WTC11 (cell line): ENCODE data around the gene MTPN. TPM values are rescaled to one million over a fixed set of nuclear protein-coding genes. Genes with fewer than 3 reads are reported as not detected.

Experiments used
- ATAC-seq: fragments of 200-7000 bp; cut with Tn5 transposase; 2 replicates; pipeline ENCODE4 v1.10.0; 2021; ENCODE audit warnings: mild to moderate bottlenecking, moderate library complexity
- CTCF ChIA-PET: fragments of 300-600 bp; sonication (Branson Sonifier 250); formaldehyde crosslinking; loops from one replicate; lab custom pipeline; 2021; ENCODE audit warnings: antibody characterized with exemption; lab: Charles Lee
- POLR2A ChIA-PET: fragments of 350-600 bp; sonication (Branson Sonifier 250); formaldehyde crosslinking; loops from one replicate; lab custom pipeline; 2021; ENCODE audit warnings: antibody characterized with exemption; lab: Charles Lee
- DNase-seq: peaks from one replicate; pipeline ENCODE4 v3.0.0; 2021; ENCODE audit warnings: low spot score
- H3K27ac Mint-ChIP-seq: 2 replicates; pipeline ENCODE4 v1.8.0; 2021; ENCODE audit warnings: mixed read lengths
- H3K27me3 Mint-ChIP-seq: 2 replicates; pipeline ENCODE4 v1.8.0; 2021; ENCODE audit warnings: low read depth, mild to moderate bottlenecking, moderate library complexity, mixed read lengths
- H3K36me3 Mint-ChIP-seq: 2 replicates; pipeline ENCODE4 v1.8.0; 2021; ENCODE audit warnings: mixed read lengths
- H3K4me1 Mint-ChIP-seq: 2 replicates; pipeline ENCODE4 v1.8.0; 2022; ENCODE audit warnings: mixed read lengths
- H3K4me3 Mint-ChIP-seq: 2 replicates; pipeline ENCODE4 v1.8.0; 2021; ENCODE audit warnings: mild to moderate bottlenecking, moderate library complexity, mixed read lengths
- H3K9me3 Mint-ChIP-seq: 2 replicates; pipeline ENCODE4 v1.8.0; 2021; ENCODE audit warnings: mixed read lengths
- CBFB ChIP-seq: sonication (generic); formaldehyde crosslinking; IDR thresholded peaks from 2 replicates; pipeline ENCODE4 v1.8.1; 2022; ENCODE audit warnings: mild to moderate bottlenecking, low read depth, missing genetic modification reagents
- CREB1 ChIP-seq: sonication (generic); formaldehyde crosslinking; IDR thresholded peaks from 2 replicates; pipeline ENCODE4 v1.8.0; 2023; ENCODE audit warnings: mild to moderate bottlenecking, missing genetic modification reagents
- EMX1 ChIP-seq: fragments of 250-450 bp; sonication (Bioruptor Pico); IDR thresholded peaks from 2 replicates; pipeline ENCODE4 v1.8.0; 2021; ENCODE audit warnings: mild to moderate bottlenecking
- ERG ChIP-seq: fragments of 250-450 bp; sonication (Bioruptor Pico); IDR thresholded peaks from 2 replicates; pipeline ENCODE4 v1.8.0; 2021; ENCODE audit warnings: mild to moderate bottlenecking
- FOXJ3 ChIP-seq: sonication (generic); formaldehyde crosslinking; IDR thresholded peaks from 2 replicates; pipeline ENCODE4 v1.9.0; 2021; ENCODE audit warnings: missing genetic modification reagents, mild to moderate bottlenecking, borderline replicate concordance
- JUN ChIP-seq: sonication (generic); formaldehyde crosslinking; IDR thresholded peaks from 2 replicates; pipeline ENCODE4 v1.8.0; 2023; ENCODE audit warnings: mild to moderate bottlenecking, missing genetic modification reagents
- KAT7 ChIP-seq: sonication (generic); formaldehyde crosslinking; IDR thresholded peaks from 2 replicates; pipeline ENCODE4 v1.8.1; 2023; ENCODE audit warnings: missing genetic modification reagents, mild to moderate bottlenecking, borderline replicate concordance
- NR1H2 ChIP-seq: sonication (generic); formaldehyde crosslinking; IDR thresholded peaks from 2 replicates; pipeline ENCODE4 v1.9.0; 2021; ENCODE audit warnings: mild to moderate bottlenecking, moderate library complexity, missing genetic modification reagents
- NR2C2 ChIP-seq: sonication (generic); formaldehyde crosslinking; IDR thresholded peaks from 2 replicates; pipeline ENCODE4 v1.8.0; 2022; ENCODE audit warnings: mild to moderate bottlenecking, missing genetic modification reagents
- RORB ChIP-seq: fragments of 250-450 bp; sonication (Bioruptor Pico); IDR thresholded peaks from 2 replicates; pipeline ENCODE4 v1.9.0; 2021; ENCODE audit warnings: mild to moderate bottlenecking
- SOX15 ChIP-seq: fragments of 250-450 bp; sonication (Bioruptor Pico); IDR thresholded peaks from 2 replicates; pipeline ENCODE4 v1.9.0; 2021; ENCODE audit warnings: mild to moderate bottlenecking
- ZNF396 ChIP-seq: fragments of 250-450 bp; sonication (Bioruptor Pico); IDR thresholded peaks from 2 replicates; pipeline ENCODE4 v1.8.0; 2021; ENCODE audit warnings: mild to moderate bottlenecking, moderate library complexity, borderline replicate concordance
- ZNF416 ChIP-seq: fragments of 250-450 bp; sonication (Bioruptor Pico); IDR thresholded peaks from 2 replicates; pipeline ENCODE4 v1.9.0; 2021; ENCODE audit warnings: mild to moderate bottlenecking, inconsistent platforms
- ZNF512 ChIP-seq: sonication (generic); formaldehyde crosslinking; IDR thresholded peaks from 2 replicates; pipeline ENCODE4 v1.8.1; 2022; ENCODE audit warnings: missing genetic modification reagents, borderline replicate concordance
- total RNA-seq: library from RNA; stranded (reverse); gene quantifications from 3 replicates; pipeline ENCODE4 v1.2.3, GENCODE V29; 2021
- TF ChIP-seq, protein P1 (sequence below): sonication (generic); formaldehyde crosslinking; IDR thresholded peaks from 2 replicates; pipeline ENCODE4 v1.8.0; 2022; ENCODE audit warnings: mild to moderate bottlenecking, missing genetic modification reagents
- TF ChIP-seq, protein P2 (sequence below): sonication (generic); formaldehyde crosslinking; IDR thresholded peaks from 2 replicates; pipeline ENCODE4 v1.8.0; 2022; ENCODE audit warnings: mild to moderate bottlenecking, missing genetic modification reagents
- TF ChIP-seq, protein P3 (sequence below): sonication (generic); formaldehyde crosslinking; IDR thresholded peaks from 2 replicates; pipeline ENCODE4 v1.8.0; 2022; ENCODE audit warnings: mild to moderate bottlenecking, missing genetic modification reagents
- TF ChIP-seq, protein P4 (sequence below): sonication (generic); formaldehyde crosslinking; IDR thresholded peaks from 2 replicates; pipeline ENCODE4 v1.8.1; 2023; ENCODE audit warnings: mild to moderate bottlenecking, missing genetic modification reagents, moderate library complexity
- TF ChIP-seq, protein P5 (sequence below): fragments of 250-450 bp; sonication (Bioruptor Pico); IDR thresholded peaks from 2 replicates; pipeline ENCODE4 v1.9.0; 2021; ENCODE audit warnings: mild to moderate bottlenecking, borderline replicate concordance

The MTPN gene
- total RNA-seq, 1 experiment from 2014 or later, result 92.5 TPM

GRCh38 chr7:135964274-135964673 lies 12.9 kb downstream of the MTPN start (continued):
- TF ChIP-seq, protein P1, sequence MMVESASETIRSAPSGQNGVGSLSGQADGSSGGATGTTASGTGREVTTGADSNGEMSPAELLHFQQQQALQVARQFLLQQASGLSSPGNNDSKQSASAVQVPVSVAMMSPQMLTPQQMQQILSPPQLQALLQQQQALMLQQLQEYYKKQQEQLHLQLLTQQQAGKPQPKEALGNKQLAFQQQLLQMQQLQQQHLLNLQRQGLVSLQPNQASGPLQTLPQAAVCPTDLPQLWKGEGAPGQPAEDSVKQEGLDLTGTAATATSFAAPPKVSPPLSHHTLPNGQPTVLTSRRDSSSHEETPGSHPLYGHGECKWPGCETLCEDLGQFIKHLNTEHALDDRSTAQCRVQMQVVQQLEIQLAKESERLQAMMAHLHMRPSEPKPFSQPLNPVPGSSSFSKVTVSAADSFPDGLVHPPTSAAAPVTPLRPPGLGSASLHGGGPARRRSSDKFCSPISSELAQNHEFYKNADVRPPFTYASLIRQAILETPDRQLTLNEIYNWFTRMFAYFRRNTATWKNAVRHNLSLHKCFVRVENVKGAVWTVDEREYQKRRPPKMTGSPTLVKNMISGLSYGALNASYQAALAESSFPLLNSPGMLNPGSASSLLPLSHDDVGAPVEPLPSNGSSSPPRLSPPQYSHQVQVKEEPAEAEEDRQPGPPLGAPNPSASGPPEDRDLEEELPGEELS (CRISPR knock-in tag), result no peak
- no peak for TF ChIP-seq SOX15 (CRISPR knock-in tag)
- TF ChIP-seq FOXJ3 (CRISPR knock-in tag), result no peak
- no peak for TF ChIP-seq CREB1
- TF ChIP-seq ZNF416 (CRISPR knock-in tag), result no peak
- TF ChIP-seq, protein P2, sequence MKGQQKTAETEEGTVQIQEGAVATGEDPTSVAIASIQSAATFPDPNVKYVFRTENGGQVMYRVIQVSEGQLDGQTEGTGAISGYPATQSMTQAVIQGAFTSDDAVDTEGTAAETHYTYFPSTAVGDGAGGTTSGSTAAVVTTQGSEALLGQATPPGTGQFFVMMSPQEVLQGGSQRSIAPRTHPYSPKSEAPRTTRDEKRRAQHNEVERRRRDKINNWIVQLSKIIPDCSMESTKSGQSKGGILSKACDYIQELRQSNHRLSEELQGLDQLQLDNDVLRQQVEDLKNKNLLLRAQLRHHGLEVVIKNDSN (CRISPR knock-in tag), result no peak
- TF ChIP-seq RORB (CRISPR knock-in tag), result no peak
- TF ChIP-seq, protein P3, sequence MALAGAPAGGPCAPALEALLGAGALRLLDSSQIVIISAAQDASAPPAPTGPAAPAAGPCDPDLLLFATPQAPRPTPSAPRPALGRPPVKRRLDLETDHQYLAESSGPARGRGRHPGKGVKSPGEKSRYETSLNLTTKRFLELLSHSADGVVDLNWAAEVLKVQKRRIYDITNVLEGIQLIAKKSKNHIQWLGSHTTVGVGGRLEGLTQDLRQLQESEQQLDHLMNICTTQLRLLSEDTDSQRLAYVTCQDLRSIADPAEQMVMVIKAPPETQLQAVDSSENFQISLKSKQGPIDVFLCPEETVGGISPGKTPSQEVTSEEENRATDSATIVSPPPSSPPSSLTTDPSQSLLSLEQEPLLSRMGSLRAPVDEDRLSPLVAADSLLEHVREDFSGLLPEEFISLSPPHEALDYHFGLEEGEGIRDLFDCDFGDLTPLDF, result no peak

DNA sequence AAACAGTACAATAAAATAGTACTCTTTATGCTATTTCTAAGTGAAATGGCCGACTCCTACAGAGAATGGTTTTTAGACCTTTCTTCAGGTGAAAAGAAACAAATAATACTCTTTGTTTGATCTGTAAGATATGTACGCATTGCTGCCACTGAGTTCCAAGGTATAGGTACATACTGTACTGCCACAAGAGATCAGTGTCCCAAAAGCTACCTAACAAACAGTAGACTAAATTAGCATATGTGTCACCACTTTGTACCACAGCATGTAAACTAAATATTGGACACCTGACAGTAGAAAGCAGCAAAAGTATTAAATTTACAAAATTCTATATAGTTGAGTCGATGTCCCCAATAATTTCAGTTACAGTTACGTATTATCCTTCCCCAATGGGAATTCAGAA lies 14.4 kb downstream of the MTPN start:
- Mint-ChIP-seq H3K9me3 (no peaks in the 10 kb centered on the region), H3K4me1 (peaks cover 9% of the 10 kb centered on the region; the same call in 1 of the 2 replicates), H3K27me3 (no peaks in the 10 kb centered on the region), H3K36me3 (no peaks in the 10 kb centered on the region), H3K27ac (no peak overlapping the region), H3K4me3 (no peak overlapping the region)
- POLR2A ChIA-PET, result no interaction called here
- DNase-seq, result no peak
- CTCF ChIA-PET, result no interaction called here
- ATAC-seq, result no peak
- TF ChIP-seq CBFB (CRISPR knock-in tag), result no peak
- TF ChIP-seq, all 79 proteins: peak for 0

DNA sequence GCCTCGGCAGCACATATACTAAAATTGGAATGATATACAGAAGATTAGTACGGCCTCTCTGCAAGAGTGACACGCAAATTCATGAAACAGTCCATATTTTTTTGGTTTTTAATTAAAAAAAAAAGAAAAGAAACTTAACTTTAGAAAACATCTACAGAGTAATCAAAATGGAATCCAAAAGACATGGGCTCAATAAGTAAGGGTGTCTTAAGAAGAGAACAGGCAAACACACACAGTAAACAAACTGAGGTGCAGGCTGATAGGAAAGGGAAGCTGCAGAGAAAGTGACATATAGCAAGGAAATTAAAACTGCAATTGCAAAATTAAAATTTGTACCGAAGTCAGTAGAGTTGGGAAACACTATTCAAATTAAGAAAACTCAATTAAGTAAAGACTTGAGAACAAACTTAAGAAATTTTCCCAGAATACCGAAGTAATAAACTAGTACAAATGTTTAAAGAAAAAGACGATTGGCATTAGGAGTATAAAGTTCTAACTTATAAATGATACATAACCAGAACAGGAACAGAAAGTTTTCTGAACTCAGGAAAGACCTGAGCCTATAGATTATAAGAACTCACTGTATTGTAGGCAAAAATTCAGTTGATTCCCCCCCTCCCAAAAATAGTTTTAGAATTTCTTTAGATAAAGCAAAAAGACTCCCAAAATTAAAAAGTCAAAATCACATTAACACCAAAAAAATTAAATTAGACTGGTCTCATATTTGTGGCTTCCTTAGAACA lies 16.3 kb downstream of the MTPN start:
- ChIA-PET CTCF (no interaction called here), POLR2A (no interaction called here)
- Mint-ChIP-seq H3K27ac (no peak overlapping the region), H3K27me3 (no peaks in the 10 kb centered on the region), H3K9me3 (no peaks in the 10 kb centered on the region), H3K4me1 (peaks cover 3% of the 10 kb centered on the region; the same call in 1 of the 2 replicates), H3K36me3 (no peaks in the 10 kb centered on the region), H3K4me3 (no peak overlapping the region)
- DNase-seq, result no peak
- ATAC-seq, result no peak
- TF ChIP-seq ZNF512, result no peak
- no peak for TF ChIP-seq JUN (CRISPR knock-in tag)
- no peak for TF ChIP-seq EMX1 (CRISPR knock-in tag)
- no peak for TF ChIP-seq KAT7 (CRISPR knock-in tag)
- TF ChIP-seq, protein P4, sequence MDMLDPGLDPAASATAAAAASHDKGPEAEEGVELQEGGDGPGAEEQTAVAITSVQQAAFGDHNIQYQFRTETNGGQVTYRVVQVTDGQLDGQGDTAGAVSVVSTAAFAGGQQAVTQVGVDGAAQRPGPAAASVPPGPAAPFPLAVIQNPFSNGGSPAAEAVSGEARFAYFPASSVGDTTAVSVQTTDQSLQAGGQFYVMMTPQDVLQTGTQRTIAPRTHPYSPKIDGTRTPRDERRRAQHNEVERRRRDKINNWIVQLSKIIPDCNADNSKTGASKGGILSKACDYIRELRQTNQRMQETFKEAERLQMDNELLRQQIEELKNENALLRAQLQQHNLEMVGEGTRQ (CRISPR knock-in tag), result no peak
- TF ChIP-seq NR1H2 (CRISPR knock-in tag), result no peak
- TF ChIP-seq NR2C2 (CRISPR knock-in tag), result no peak
- no peak for TF ChIP-seq CREB1
- TF ChIP-seq ERG (CRISPR knock-in tag), result no peak
- no peak for TF ChIP-seq ZNF396
- TF ChIP-seq, protein P5, sequence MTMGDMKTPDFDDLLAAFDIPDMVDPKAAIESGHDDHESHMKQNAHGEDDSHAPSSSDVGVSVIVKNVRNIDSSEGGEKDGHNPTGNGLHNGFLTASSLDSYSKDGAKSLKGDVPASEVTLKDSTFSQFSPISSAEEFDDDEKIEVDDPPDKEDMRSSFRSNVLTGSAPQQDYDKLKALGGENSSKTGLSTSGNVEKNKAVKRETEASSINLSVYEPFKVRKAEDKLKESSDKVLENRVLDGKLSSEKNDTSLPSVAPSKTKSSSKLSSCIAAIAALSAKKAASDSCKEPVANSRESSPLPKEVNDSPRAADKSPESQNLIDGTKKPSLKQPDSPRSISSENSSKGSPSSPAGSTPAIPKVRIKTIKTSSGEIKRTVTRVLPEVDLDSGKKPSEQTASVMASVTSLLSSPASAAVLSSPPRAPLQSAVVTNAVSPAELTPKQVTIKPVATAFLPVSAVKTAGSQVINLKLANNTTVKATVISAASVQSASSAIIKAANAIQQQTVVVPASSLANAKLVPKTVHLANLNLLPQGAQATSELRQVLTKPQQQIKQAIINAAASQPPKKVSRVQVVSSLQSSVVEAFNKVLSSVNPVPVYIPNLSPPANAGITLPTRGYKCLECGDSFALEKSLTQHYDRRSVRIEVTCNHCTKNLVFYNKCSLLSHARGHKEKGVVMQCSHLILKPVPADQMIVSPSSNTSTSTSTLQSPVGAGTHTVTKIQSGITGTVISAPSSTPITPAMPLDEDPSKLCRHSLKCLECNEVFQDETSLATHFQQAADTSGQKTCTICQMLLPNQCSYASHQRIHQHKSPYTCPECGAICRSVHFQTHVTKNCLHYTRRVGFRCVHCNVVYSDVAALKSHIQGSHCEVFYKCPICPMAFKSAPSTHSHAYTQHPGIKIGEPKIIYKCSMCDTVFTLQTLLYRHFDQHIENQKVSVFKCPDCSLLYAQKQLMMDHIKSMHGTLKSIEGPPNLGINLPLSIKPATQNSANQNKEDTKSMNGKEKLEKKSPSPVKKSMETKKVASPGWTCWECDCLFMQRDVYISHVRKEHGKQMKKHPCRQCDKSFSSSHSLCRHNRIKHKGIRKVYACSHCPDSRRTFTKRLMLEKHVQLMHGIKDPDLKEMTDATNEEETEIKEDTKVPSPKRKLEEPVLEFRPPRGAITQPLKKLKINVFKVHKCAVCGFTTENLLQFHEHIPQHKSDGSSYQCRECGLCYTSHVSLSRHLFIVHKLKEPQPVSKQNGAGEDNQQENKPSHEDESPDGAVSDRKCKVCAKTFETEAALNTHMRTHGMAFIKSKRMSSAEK, result no peak
- TF ChIP-seq, protein P3, result no peak
